Prostate gland (tissue), 2 donors: ENCODE results near the gene INSRR. TPM values are rescaled to one million over a fixed set of nuclear protein-coding genes. Genes with fewer than 3 reads are reported as not detected.
A peak's percentile ranks its signal among the peaks of the same experiment; 100 is the strongest.

ENCODE experiments used
- DNase-seq: peaks from one replicate; pipeline ENCODE4 v3.0.0-alpha.2; 2019; ENCODE audit warnings: low spot score
- H3K27ac ChIP-seq, 2 donors: fragments of 200-600 bp; sonication (generic); 2 replicates each; pipeline ENCODE4 v1.5.1; 2017 to 2019
- H3K27me3 ChIP-seq: fragments of 200-600 bp; sonication (generic); replicated peaks from 2 replicates; pipeline ENCODE4 v1.5.1; 2019; ENCODE audit not compliant: insufficient read depth
- H3K36me3 ChIP-seq, 2 donors: fragments of 200-600 bp; sonication (generic); 1 replicate in 1 of 2; 2 replicates in 1 of 2; pipeline versions ENCODE4 v1.5.1 to v1.8.1; 2017 to 2019
- H3K4me1 ChIP-seq: fragments of 200-600 bp; sonication (generic); replicated peaks from 2 replicates; pipeline ENCODE4 v1.5.1; 2019
- H3K4me3 ChIP-seq, 2 donors: fragments of 200-600 bp; sonication (generic); 2 replicates each; pipeline ENCODE4 v1.5.1; 2017 to 2019
- H3K9me3 ChIP-seq: fragments of 200-600 bp; sonication (generic); 2 replicates; pipeline ENCODE4 v1.5.1; 2017
- POLR2A ChIP-seq: fragments of 450-650 bp; IDR thresholded peaks from one replicate; pipeline ENCODE4 v1.6.1; 2016; ENCODE audit warnings: antibody characterized with exemption, mild to moderate bottlenecking
- POLR2AphosphoS5 ChIP-seq: sonication (generic); formaldehyde crosslinking; IDR thresholded peaks from one replicate; pipeline ENCODE4 v1.6.1; 2017; ENCODE audit warnings: antibody characterized with exemption
- WGBS: methylation state at CpG from one replicate; pipeline ENCODE4 v1.1.5; 2018; 5-methylcytosine and 5-hydroxymethylcytosine counted together
- intact Hi-C: fragments of 100-400 bp; cut with DNase I; formaldehyde crosslinking; loops from one replicate; pipeline ENCODE4 v1.14.2; 2022
- total RNA-seq, 2 donors: library from RNA; depleted of rRNA; stranded (reverse); fragments of >200 nt; gene quantifications; one replicate each; pipeline ENCODE4 v1.1.0, GENCODE V29; 2016
- TF ChIP-seq, protein P1 (sequence below), 4 experiments: fragments of 200-600 bp in 2 of 4; fragments of 450-650 bp in 2 of 4; sonication (generic) in 2 of 4; IDR thresholded peaks; 1 replicate in 3 of 4; 2 replicates in 1 of 4; pipeline ENCODE4 v1.5.1; 2016 to 2019; ENCODE audit warnings: antibody characterized with exemption in 4 of 4, mild to moderate bottlenecking in 2 of 4, moderate library complexity in 2 of 4

INSRR gene
- total RNA-seq, 2 donors from 2014 or later, result 0.18 to 3.0 TPM

DNA sequence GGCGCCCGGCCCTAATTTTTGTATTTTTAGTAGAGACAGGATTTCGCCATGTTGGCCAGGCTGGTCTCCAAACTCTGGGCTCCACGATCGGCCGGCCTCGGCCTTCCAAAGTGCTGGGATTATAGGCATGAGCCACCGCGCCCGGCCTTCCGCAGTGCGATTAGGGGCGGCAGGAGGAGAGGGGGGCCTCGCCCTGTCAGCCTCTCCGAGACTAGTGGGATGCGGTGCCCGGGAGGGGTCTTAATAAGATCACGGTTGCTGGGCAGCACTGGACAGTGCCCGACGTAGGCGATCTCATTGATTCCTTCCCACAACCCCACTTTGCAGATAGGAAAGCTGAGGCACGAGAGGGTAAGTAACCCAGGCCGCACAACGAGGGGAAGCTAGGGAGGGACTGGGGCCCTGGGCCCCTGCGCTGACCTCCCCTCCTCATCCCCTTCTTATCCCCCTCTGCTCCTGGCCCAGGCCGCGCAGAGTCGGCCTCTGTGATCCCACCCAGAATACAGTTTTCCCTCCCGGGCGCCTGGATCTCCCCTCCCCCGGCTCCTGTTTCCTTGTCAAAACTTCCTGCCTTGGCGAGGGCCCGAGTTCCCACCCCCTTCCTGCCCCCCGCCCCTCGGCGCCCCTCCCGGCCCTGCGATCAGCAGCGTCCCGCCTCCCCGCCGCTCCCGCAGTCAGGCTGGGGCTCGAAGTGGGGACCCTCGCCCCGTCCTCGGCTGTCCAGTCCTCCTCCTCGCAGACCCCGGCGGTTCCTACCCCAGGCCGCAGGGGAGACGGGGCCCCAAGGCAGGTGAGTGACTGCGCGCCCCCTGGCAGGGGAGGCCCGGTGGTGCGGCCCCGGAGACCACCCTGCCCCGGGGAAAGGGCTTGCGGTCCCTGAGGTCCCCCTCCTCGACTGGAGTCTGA lies 34.4 kb upstream of the INSRR start, which contains the start of gene PEAR1:
PEAR1 (plus strand) TSS at position 671 of the 906 bp plus-strand sequence. CDS start 10,209 bp downstream, outside the sequence.
- Histone ChIP-seq H3K27me3 (peaks cover 2% of the 10 kb centered on the region), H3K4me3 (peak within 1 kb of the TSS; percentile 16 to 23), H3K27ac (peak within 1 kb of the TSS; percentile 64 to 75), H3K4me1 (peaks cover 3% of the 10 kb centered on the region), H3K9me3 (no peaks in the 10 kb centered on the region), H3K36me3 (no peaks in the 10 kb centered on the region)
- intact Hi-C loops, result no loop called here
- TF ChIP-seq, protein P1, sequence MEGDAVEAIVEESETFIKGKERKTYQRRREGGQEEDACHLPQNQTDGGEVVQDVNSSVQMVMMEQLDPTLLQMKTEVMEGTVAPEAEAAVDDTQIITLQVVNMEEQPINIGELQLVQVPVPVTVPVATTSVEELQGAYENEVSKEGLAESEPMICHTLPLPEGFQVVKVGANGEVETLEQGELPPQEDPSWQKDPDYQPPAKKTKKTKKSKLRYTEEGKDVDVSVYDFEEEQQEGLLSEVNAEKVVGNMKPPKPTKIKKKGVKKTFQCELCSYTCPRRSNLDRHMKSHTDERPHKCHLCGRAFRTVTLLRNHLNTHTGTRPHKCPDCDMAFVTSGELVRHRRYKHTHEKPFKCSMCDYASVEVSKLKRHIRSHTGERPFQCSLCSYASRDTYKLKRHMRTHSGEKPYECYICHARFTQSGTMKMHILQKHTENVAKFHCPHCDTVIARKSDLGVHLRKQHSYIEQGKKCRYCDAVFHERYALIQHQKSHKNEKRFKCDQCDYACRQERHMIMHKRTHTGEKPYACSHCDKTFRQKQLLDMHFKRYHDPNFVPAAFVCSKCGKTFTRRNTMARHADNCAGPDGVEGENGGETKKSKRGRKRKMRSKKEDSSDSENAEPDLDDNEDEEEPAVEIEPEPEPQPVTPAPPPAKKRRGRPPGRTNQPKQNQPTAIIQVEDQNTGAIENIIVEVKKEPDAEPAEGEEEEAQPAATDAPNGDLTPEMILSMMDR (IDR thresholded peaks at IDR 0.05), result no peak
- no peak for TF ChIP-seq POLR2A
- TF ChIP-seq POLR2AphosphoS5, result no peak
- 13% methylated on average over 49 of the region's 60 CpGs for WGBS
- no peak for DNase-seq

DNA sequence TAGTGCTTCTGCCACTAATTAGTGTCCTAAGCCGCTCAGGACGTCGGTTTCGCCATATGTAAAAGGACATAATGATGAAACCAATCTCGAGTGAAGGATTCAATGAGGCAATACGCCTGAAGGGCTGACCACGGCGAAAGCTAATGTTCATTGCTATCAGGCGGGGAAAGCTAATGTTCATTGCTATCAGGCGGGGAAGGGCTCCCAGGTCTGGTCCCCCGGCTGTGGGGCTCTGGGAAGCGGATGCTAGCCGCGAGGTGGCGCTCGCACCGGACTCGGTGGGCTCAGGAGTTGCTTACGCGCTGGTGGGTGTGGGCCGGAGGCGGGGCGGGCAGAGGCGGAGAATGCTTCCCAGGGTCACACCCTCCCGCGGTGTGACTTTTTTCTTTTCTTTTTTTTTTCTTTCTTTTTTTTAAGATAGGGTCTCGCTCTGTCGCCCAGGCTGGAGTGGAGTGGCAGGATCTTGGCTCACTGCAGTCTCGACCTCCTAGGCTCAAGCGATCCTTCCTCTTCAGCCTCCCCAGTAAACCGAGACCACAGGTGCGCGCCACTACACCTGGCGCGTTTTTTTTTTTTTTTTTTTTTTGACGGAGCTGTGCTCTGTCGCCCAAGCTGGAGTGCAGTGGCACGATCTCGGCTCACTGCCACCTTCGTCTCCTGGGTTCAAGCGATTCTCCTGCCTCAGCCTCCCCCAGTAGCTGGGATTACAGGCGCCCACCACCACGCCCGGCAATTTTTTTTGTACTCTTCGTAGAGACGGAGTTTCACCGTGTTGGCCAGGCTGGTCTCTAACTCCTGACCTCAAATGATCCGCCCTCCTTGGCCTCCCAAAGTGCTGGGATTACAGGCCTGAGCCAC lies 33.5 kb upstream of the INSRR start:
- intact Hi-C loops, result no loop called here
- TF ChIP-seq, protein P1 (IDR thresholded peaks at IDR 0.05), result peak; percentile 15 to 84 (median 76)
- TF ChIP-seq POLR2A (no peak), POLR2AphosphoS5 (peak; percentile 55)
- WGBS, result 5% methylated on average over 48 of the region's 48 CpGs
- Histone ChIP-seq H3K9me3 (no peaks in the 10 kb centered on the region), H3K27me3 (peaks cover 2% of the 10 kb centered on the region), H3K4me1 (peaks cover 3% of the 10 kb centered on the region), H3K36me3 (no peaks in the 10 kb centered on the region), H3K4me3 (peak overlapping the region in 1 of 2 donors; percentile 5), H3K27ac (peak overlapping the region; percentile 64 to 75)
- peak; percentile 75 for DNase-seq

DNA sequence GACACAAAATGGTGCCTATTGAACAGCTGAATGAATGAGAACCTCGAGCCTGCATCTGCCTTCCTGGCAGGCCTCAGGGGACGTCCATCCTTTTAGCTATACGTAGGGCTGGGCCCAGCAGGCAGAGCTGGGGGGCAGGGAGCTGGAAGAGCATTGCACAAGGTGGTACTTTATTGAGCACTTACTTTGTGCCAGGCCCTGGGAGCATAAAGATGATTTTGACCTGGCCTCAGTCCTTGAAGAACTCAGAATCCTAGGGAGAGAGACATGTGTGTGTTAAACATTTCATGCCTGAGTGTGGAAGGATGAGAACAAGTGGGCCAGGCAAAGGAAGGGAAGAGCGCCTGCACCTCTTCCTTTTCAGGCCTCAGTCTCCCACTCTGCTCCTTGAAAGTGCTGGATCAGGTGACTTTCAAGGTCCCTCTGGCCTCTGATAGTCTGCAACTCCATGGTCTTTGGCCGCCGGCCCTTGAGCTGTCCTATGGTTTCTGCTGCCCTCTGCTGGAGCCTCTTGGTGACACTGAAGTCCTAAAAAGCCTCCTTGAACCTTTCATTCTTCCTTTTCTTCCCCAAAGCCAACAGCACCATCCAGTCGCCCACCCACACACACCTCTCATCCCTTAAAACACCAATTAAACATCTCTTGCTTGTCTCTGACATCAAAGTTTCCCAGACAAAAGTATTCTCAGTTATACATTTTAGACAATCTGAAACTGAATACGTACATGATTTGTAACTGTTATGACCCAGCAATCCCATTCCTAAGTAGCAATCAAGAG lies 31.1 kb upstream of the INSRR start:
- intact Hi-C loops, result loop anchor here (5.0 kb wide), 1 partner anchor 53 kb away; no protein-coding TSS in a partner anchor
- 45% methylated on average over 8 of the region's 8 CpGs for WGBS
- peak; percentile 20 for TF ChIP-seq POLR2AphosphoS5
- TF ChIP-seq, protein P1 (IDR thresholded peaks at IDR 0.05), result peak; percentile 31 to 78 (median 70)
- no peak for TF ChIP-seq POLR2A
- H3K27me3 ChIP-seq, result peaks cover 2% of the 10 kb centered on the region
- no peak overlapping the region for H3K27ac ChIP-seq
- DNase-seq, result peak; percentile 62
- H3K9me3 ChIP-seq, result no peaks in the 10 kb centered on the region
- H3K4me1 ChIP-seq, result peaks cover 3% of the 10 kb centered on the region
- no peak overlapping the region for H3K4me3 ChIP-seq
- H3K36me3 ChIP-seq, result no peaks in the 10 kb centered on the region

DNA sequence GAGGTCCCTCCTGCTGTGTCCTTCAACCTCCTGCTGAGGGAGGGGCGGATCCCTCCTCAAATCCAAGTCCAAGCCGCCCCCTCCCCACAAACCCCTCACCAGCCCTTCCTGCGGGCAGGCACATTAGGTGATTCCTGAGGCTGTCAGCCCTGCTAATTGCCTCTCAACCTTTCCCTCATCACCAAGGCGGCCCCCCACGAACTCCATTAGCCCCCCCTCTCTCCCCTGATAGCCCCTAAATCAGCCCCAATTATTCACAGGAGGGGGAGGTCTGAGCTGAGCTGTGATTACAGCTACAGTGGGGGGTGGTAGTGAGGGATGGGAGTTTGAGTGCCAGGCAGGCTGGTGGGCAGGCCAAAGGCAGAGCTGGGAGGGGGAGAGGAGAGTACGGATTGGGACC lies 28.8 kb upstream of the INSRR start:
- intact Hi-C loops, result loop anchor here (5.0 kb wide), 1 partner anchor 50 kb away; no protein-coding TSS in a partner anchor
- H3K4me3 ChIP-seq, result no peak overlapping the region
- H3K27ac ChIP-seq, result no peak overlapping the region
- H3K36me3 ChIP-seq, result no peaks in the 10 kb centered on the region
- DNase-seq, result no peak
- no peaks in the 10 kb centered on the region for H3K27me3 ChIP-seq
- TF ChIP-seq POLR2AphosphoS5, result no peak
- TF ChIP-seq, protein P1 (IDR thresholded peaks at IDR 0.05), result no peak
- no peak for TF ChIP-seq POLR2A
- no peaks in the 10 kb centered on the region for H3K9me3 ChIP-seq
- no peaks in the 10 kb centered on the region for H3K4me1 ChIP-seq
- 42% methylated on average over 6 of the region's 6 CpGs for WGBS
